ENCODE data around the gene SETBP1.

The SETBP1 gene

GRCh38 chr18:44803019-44803650, 122.4 kb downstream of the SETBP1 start (continued):
- peak; percentile 73 for TF ChIP-seq ZNF660 (tag by site-specific recombination; IDR thresholded peaks at IDR 0.05)
- no peak for TF ChIP-seq HOXA7 (CRISPR knock-in tag; IDR thresholded peaks at IDR 0.05; ENCODE audit: borderline replicate concordance)
- TF ChIP-seq, protein P1, sequence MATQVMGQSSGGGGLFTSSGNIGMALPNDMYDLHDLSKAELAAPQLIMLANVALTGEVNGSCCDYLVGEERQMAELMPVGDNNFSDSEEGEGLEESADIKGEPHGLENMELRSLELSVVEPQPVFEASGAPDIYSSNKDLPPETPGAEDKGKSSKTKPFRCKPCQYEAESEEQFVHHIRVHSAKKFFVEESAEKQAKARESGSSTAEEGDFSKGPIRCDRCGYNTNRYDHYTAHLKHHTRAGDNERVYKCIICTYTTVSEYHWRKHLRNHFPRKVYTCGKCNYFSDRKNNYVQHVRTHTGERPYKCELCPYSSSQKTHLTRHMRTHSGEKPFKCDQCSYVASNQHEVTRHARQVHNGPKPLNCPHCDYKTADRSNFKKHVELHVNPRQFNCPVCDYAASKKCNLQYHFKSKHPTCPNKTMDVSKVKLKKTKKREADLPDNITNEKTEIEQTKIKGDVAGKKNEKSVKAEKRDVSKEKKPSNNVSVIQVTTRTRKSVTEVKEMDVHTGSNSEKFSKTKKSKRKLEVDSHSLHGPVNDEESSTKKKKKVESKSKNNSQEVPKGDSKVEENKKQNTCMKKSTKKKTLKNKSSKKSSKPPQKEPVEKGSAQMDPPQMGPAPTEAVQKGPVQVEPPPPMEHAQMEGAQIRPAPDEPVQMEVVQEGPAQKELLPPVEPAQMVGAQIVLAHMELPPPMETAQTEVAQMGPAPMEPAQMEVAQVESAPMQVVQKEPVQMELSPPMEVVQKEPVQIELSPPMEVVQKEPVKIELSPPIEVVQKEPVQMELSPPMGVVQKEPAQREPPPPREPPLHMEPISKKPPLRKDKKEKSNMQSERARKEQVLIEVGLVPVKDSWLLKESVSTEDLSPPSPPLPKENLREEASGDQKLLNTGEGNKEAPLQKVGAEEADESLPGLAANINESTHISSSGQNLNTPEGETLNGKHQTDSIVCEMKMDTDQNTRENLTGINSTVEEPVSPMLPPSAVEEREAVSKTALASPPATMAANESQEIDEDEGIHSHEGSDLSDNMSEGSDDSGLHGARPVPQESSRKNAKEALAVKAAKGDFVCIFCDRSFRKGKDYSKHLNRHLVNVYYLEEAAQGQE (tag by site-specific recombination; IDR thresholded peaks at IDR 0.05) = no peak
- TF ChIP-seq ZNF132 (tag by site-specific recombination; IDR thresholded peaks at IDR 0.05; ENCODE audit: borderline replicate concordance) = no peak
- no peak for TF ChIP-seq REPIN1 (tag by site-specific recombination; IDR thresholded peaks at IDR 0.05; ENCODE audit: low read depth)
- no peak for TF ChIP-seq ZSCAN23 (tag by site-specific recombination; IDR thresholded peaks at IDR 0.05)
- TF ChIP-seq EGR2 (tag by site-specific recombination; IDR thresholded peaks at IDR 0.05; ENCODE audit: low read depth) = no peak
- TF ChIP-seq ZBTB8A (tag by site-specific recombination; IDR thresholded peaks at IDR 0.05) = no peak
- no peak for TF ChIP-seq ZEB2 (tag by site-specific recombination; IDR thresholded peaks at IDR 0.05)
- TF ChIP-seq ZNF24 (tag by site-specific recombination; IDR thresholded peaks at IDR 0.05) = no peak
- no peak for TF ChIP-seq ZNF792 (tag by site-specific recombination; IDR thresholded peaks at IDR 0.05)
- no peak for TF ChIP-seq GFI1B (tag by site-specific recombination; IDR thresholded peaks at IDR 0.05)
- TF ChIP-seq ZNF214 (tag by site-specific recombination; IDR thresholded peaks at IDR 0.05; ENCODE audit: borderline replicate concordance) = no peak
- TF ChIP-seq ZNF645 (tag by site-specific recombination; IDR thresholded peaks at IDR 0.05) = no peak
- no peak for TF ChIP-seq ZFP41 (tag by site-specific recombination; IDR thresholded peaks at IDR 0.05; ENCODE audit: borderline replicate concordance)
- no peak for TF ChIP-seq ZNF521 (tag by site-specific recombination; IDR thresholded peaks at IDR 0.05)
- TF ChIP-seq, protein P2, sequence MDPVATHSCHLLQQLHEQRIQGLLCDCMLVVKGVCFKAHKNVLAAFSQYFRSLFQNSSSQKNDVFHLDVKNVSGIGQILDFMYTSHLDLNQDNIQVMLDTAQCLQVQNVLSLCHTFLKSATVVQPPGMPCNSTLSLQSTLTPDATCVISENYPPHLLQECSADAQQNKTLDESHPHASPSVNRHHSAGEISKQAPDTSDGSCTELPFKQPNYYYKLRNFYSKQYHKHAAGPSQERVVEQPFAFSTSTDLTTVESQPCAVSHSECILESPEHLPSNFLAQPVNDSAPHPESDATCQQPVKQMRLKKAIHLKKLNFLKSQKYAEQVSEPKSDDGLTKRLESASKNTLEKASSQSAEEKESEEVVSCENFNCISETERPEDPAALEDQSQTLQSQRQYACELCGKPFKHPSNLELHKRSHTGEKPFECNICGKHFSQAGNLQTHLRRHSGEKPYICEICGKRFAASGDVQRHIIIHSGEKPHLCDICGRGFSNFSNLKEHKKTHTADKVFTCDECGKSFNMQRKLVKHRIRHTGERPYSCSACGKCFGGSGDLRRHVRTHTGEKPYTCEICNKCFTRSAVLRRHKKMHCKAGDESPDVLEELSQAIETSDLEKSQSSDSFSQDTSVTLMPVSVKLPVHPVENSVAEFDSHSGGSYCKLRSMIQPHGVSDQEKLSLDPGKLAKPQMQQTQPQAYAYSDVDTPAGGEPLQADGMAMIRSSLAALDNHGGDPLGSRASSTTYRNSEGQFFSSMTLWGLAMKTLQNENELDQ (tag by site-specific recombination; IDR thresholded peaks at IDR 0.05; ENCODE audit: low read depth) = no peak
- no peak for TF ChIP-seq ZSCAN4 (tag by site-specific recombination; IDR thresholded peaks at IDR 0.05)
- no peak for TF ChIP-seq WT1 (tag by site-specific recombination; IDR thresholded peaks at IDR 0.05)
- no peak for TF ChIP-seq ZNF416 (tag by site-specific recombination; IDR thresholded peaks at IDR 0.05)
- no peak for TF ChIP-seq CTCF (tag by site-specific recombination; IDR thresholded peaks at IDR 0.05)
- TF ChIP-seq, protein P3, sequence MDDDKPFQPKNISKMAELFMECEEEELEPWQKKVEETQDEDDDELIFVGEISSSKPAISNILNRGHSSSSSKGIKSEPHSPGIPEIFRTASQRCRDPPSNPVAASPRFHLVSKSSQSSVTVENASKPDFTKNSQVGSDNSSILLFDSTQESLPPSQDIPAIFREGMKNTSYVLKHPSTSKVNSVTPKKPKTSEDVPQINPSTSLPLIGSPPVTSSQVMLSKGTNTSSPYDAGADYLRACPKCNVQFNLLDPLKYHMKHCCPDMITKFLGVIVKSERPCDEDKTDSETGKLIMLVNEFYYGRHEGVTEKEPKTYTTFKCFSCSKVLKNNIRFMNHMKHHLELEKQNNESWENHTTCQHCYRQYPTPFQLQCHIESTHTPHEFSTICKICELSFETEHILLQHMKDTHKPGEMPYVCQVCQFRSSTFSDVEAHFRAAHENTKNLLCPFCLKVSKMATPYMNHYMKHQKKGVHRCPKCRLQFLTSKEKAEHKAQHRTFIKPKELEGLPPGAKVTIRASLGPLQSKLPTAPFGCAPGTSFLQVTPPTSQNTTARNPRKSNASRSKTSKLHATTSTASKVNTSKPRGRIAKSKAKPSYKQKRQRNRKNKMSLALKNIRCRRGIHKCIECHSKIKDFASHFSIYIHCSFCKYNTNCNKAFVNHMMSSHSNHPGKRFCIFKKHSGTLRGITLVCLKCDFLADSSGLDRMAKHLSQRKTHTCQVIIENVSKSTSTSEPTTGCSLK (tag by site-specific recombination; IDR thresholded peaks at IDR 0.05) = no peak
- TF ChIP-seq ZNF670 (tag by site-specific recombination; IDR thresholded peaks at IDR 0.05; ENCODE audit: low read depth) = no peak
- TF ChIP-seq ZNF394 (tag by site-specific recombination; IDR thresholded peaks at IDR 0.05; ENCODE audit: borderline replicate concordance) = no peak
- no peak for TF ChIP-seq ZNF837 (tag by site-specific recombination; IDR thresholded peaks at IDR 0.05)
- no peak for TF ChIP-seq ZNF830 (tag by site-specific recombination; IDR thresholded peaks at IDR 0.05; ENCODE audit: low read depth)
- no peak for TF ChIP-seq ZNF311 (tag by site-specific recombination; IDR thresholded peaks at IDR 0.05; ENCODE audit: borderline replicate concordance)
- no peak for TF ChIP-seq ZNF221 (tag by site-specific recombination; IDR thresholded peaks at IDR 0.05; ENCODE audit: borderline replicate concordance)
